HEK293T (cell line): ENCODE results near the gene CDYL.

Source experiments
- ELF4 ChIP-seq: fragments of 450-650 bp; IDR thresholded peaks from 2 replicates; pipeline ENCODE4 v1.6.1; 2017; ENCODE audit warnings: antibody characterized with exemption
- FOXA1 ChIP-seq: fragments of 450-650 bp; IDR thresholded peaks from 2 replicates; pipeline ENCODE4 v1.6.1; 2016; ENCODE audit warnings: mild to moderate bottlenecking
- NFRKB ChIP-seq: fragments of 450-650 bp; IDR thresholded peaks from 2 replicates; pipeline ENCODE4 v1.6.1; 2016; ENCODE audit warnings: mild to moderate bottlenecking, moderate library complexity
- SP1 ChIP-seq: fragments of 450-650 bp; IDR thresholded peaks from 2 replicates; pipeline ENCODE4 v1.6.1; 2017
- SUZ12 ChIP-seq: fragments of 450-650 bp; IDR thresholded peaks from 2 replicates; pipeline ENCODE4 v1.6.1; 2016; ENCODE audit warnings: mild to moderate bottlenecking
- TARDBP ChIP-seq: fragments of 450-650 bp; IDR thresholded peaks from 2 replicates; pipeline ENCODE4 v1.6.1; 2016
- ZNF384 ChIP-seq: fragments of 450-650 bp; IDR thresholded peaks from 2 replicates; pipeline ENCODE4 v1.6.1; 2016

DNA sequence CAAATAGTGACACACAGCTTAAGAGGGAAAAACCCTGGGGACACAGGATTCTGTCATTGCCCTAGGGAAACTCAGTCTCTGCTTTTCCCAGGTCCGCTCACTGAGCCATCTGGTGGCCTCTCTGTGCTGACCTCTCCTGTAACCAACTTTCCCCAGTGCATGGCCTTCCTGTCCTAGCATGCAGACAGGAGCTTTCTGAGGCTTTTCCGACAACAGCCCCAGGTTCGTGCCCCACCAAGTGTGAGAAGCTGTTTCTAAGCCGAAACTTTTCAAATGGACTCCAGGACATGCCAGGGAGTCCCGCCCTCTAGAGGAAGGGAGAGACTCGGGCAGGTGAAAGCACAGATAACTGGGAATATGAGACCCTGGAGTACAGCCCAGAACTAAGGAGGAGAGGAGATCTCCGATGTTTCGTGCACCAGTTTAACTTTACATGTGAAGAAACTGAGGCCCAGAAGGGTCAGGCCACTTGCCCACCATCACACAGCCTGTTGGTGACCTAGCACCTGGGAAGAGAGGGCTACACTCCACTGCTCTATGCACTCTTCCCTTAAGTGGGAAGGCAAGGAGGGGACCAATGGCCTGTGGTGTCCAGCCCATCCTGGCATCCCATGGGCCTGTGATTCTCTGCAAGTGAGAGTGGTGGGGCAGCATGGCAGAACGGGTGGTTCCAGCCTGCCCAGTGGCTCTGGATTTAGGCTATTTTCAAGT lies 181.5 kb downstream of the CDYL start:
- TF ChIP-seq ELF4 (no peak), ZNF384 (no peak), TARDBP (no peak), SP1 (no peak), NFRKB (no peak), SUZ12 (no peak), FOXA1 (no peak)
